Skin epidermis (tissue), 12 donors: ENCODE results near the gene TBL1XR1.
"Not testable (repeated sequence)": the region's sequence is repeated elsewhere in the genome, so short reads cannot be mapped to it uniquely, and the experiment has no call there.

Experiments used
- H3K27ac ChIP-seq, 21 experiments: fragments of 200-600 bp; sonication (generic) in 11 of 21; one replicate each; pipeline ENCODE4 v1.5.0; 2020; ENCODE audit warnings: mild to moderate bottlenecking in 3 of 21, inconsistent platforms in 2 of 21, moderate library complexity in 2 of 21
- H3K4me3 ChIP-seq, 7 experiments: fragments of 200-600 bp; sonication (generic) in 2 of 7; one replicate each; pipeline ENCODE4 v1.5.0; 2020; ENCODE audit warnings: inconsistent platforms in 2 of 7, mild to moderate bottlenecking in 2 of 7, moderate library complexity in 1 of 7

TBL1XR1 gene

GRCh38 chr3:177051411-177051810, 145.9 kb downstream of the TBL1XR1 start:
- peak overlapping the region in 1 of 21 experiments; percentile 18 for H3K27ac ChIP-seq
- H3K4me3 ChIP-seq, result no peak overlapping the region

- Histone ChIP-seq H3K4me3 (no peak overlapping the region), H3K27ac (no peak overlapping the region)
Measured at GRCh38 chr3:177050501-177051237, 146.6 kb downstream of the TBL1XR1 start.

- H3K4me3 ChIP-seq, result no peak overlapping the region
- no peak overlapping the region for H3K27ac ChIP-seq
Measured at GRCh38 chr3:177045767-177046166, 151.5 kb downstream of the TBL1XR1 start.

- no peak overlapping the region for H3K27ac ChIP-seq
- H3K4me3 ChIP-seq, result no peak overlapping the region
Measured at GRCh38 chr3:177045222-177045621, 152.1 kb downstream of the TBL1XR1 start.

- H3K27ac ChIP-seq, result peak overlapping the region in 6 of 21 experiments; percentile 14 to 62 (median 30)
- no peak overlapping the region for H3K4me3 ChIP-seq
Measured at GRCh38 chr3:177041730-177042551, 155.3 kb downstream of the TBL1XR1 start.

GRCh38 chr3:177041021-177041729, 156.1 kb downstream of the TBL1XR1 start:
- Histone ChIP-seq H3K4me3 (no peak overlapping the region), H3K27ac (peak overlapping the region in 11 of 21 experiments; percentile 8 to 59 (median 31))

- no peak overlapping the region for H3K4me3 ChIP-seq
- peak overlapping the region in 2 of 21 experiments; percentile 28 to 56 for H3K27ac ChIP-seq
Measured at GRCh38 chr3:177039490-177040274, 157.6 kb downstream of the TBL1XR1 start.

GRCh38 chr3:177037241-177037640, 160.0 kb downstream of the TBL1XR1 start:
- no peak overlapping the region for H3K4me3 ChIP-seq
- H3K27ac ChIP-seq, result no peak overlapping the region

GRCh38 chr3:177035676-177036075, 161.6 kb downstream of the TBL1XR1 start:
- Histone ChIP-seq H3K4me3 (no peak overlapping the region), H3K27ac (no peak overlapping the region)

GRCh38 chr3:177034832-177035475, 162.3 kb downstream of the TBL1XR1 start:
- H3K27ac ChIP-seq, result no peak overlapping the region
- H3K4me3 ChIP-seq, result no peak overlapping the region

- H3K4me3 ChIP-seq, result no peak overlapping the region
- no peak overlapping the region for H3K27ac ChIP-seq
Measured at GRCh38 chr3:177026505-177027277, 170.6 kb downstream of the TBL1XR1 start.

- Histone ChIP-seq H3K27ac (no peak overlapping the region), H3K4me3 (no peak overlapping the region)
Measured at GRCh38 chr3:177015881-177016280, 181.4 kb downstream of the TBL1XR1 start.

GRCh38 chr3:177013681-177014280, 183.5 kb downstream of the TBL1XR1 start:
- Histone ChIP-seq H3K4me3 (no peak overlapping the region), H3K27ac (no peak overlapping the region)

GRCh38 chr3:177005718-177006405, 191.4 kb downstream of the TBL1XR1 start:
- Histone ChIP-seq H3K27ac (no peak overlapping the region), H3K4me3 (no peak overlapping the region)

- H3K27ac ChIP-seq, H3K4me3 ChIP-seq: not testable (repeated sequence)
Measured at GRCh38 chr3:177000159-177000558, 197.1 kb downstream of the TBL1XR1 start.

- Histone ChIP-seq H3K4me3 (no peak overlapping the region), H3K27ac (no peak overlapping the region)
Measured at GRCh38 chr3:176995946-176996345, 201.3 kb downstream of the TBL1XR1 start.
